Stimulated activated CD4-positive, alpha-beta T cell treated with anti-CD3 and anti-CD28 coated beads, TNF-alpha, amount 100 ng/mL, for 48 hours (primary cell): ENCODE data around the gene VEGFD.

Source experiments
- DNase-seq, 3 donors: peaks; one replicate each; pipeline ENCODE4 v3.0.0-alpha.2; 2020; ENCODE audit warnings: low read depth in 3 of 3

VEGFD gene

DNA sequence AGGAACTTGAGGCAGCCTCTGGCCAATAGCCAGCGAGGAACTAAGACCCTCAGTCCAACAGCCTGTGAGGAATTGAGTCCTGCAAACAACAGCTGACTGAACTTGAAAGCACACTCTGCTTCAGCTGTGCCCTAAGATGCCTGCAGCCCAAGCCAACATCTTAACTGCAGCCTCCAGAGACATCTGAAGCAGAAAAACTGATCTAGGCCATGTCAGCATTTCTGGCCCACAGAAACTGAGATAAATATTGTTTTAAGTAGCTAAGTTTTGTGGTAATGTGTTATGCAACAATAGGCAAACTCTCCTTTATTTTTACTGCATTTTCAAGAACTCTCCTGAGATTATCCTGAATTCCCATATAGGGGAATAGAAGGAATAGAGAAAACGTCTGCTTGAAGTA, 24.5 kb downstream of the VEGFD start:
- DNase-seq = no peak

GRCh38 chrX:15358533-15358932, 25.7 kb downstream of the VEGFD start:
- DNase-seq = no peak

DNA sequence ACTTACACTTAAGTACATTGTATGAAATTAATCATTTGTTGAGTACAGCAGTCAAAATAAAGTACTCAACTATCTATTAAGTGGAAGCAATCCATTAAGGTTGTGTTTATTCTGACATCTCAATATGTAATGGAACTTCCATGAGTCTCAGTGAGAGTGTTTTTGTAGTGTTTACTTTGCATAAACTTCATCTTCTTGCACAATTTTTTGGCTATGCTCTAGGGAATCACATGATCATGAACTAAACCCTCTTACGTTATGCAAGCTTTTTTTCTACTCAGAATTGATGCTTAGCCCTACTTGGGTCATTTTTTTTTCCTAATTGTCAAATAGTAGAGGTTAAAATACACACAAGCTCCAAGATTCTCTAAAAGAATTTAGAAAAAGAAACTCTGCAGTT, 27.8 kb downstream of the VEGFD start:
- DNase-seq = no peak

DNA sequence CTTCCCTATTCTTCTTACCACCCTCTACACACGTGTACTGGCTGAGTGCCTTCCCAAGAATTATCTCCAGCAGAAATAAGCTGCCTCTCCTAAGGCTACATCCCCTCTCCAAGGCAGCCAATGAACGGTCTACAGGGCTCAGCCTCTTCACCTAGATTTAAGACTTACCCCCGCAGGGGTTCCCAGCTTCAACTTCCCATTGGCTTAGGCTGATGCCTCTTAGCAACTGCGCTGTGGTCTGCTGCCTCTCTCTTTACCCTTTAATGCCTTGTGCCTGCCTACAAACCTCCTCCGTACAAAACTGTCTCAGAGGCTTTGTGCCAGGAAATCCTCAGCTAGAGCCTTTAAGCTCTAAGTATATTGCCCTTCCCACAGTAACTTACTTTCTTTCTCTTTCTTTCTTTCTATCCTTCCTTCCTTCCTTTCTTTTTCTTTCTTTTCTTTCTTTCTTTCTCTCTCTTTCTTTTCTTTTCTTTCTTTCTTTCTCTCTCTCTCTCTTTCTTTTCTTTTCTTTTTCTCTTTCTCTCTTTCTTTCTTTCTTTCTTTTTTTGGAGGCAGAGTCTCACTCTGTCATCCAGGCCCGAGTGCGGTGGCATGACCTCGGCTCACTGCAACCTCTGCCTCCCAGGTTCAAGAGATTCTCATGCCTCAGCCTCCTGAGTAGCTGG, 33.8 kb downstream of the VEGFD start:
- no peak for DNase-seq

- no peak for DNase-seq
These were observed 35.2 kb downstream of the VEGFD start for GRCh38 chrX:15349046-15349445.

DNA sequence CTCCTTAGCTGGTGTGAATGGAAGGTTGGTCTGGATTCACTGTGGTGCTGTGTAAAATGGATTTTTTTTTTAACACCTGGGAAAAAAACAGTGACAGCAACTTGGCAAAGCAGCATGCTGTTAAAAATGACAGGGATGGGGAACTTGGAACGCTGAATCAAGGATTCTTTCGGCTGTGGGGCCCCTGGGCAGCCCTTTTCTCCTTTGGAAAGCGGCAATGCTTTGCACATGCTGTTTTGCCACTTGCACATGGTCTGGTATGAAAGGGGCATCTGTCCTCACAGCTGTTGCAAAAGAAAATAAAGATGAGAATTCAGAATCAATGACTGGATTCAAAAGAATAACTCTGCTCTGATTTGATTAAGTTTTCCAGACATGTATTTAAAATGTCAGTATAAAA, 38.2 kb downstream of the VEGFD start:
- no peak for DNase-seq

GRCh38 chrX:15344106-15344505, 40.1 kb downstream of the VEGFD start:
- DNase-seq = no peak

DNA sequence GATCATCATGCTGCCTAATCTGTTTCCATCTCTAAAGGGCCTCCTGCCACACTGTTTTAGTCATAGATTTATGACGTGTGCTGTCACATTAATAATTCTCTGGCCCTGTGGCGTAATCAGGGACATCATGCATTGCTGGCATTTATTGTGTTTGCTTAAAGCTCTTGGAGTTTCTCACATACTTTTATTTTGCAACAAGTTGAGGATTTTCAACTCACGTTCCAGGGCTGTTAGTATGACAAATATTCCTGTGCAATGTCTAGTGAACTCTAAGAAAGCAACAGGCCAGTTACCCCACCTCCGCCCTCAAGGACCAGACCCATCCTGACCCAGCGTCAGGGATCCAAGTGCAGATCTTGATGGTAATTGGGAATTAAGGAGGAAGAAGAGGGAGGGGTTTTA, 41.1 kb downstream of the VEGFD start:
- no peak for DNase-seq

DNA sequence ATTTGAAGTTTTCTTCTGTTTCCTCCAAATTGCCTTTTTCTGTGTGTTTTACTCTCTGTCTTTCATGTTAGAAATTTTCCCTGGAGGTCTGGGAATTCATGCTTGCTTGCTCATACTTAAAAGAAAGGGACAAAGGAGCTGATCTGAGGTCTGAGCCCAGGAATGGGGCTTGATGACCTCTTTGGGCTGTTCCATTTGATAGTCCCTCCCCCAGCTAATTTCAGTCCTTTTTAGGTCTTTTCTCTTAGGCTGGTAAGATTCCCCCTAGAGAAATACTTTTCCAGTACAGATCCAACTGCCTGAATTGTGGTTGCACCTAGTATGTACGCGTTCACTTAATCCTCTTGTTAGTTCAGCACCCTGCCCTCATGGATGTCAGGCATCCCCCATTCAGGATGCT, 43.3 kb downstream of the VEGFD start:
- DNase-seq = no peak

DNA sequence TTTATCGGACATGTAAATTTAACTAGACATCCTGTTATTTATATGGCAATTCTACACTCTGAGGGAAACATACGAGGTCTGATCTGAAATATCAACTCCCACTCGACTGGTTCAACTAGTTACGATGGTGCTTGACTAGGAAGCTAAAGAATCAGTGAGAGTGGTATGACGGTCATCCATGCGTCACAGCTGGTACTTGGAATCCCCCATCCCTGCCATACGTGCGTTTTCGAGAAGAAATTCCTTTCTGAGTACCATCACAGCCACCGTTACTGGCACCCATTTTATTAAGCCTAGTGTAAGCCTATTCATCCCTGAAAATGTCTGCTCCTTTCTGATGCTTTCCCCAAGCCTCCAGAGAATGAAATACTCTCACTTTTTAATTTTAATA, 48.2 kb downstream of the VEGFD start:
- DNase-seq = peak in 1 of 3 donors; percentile 13

GRCh38 chrX:15335135-15336022, 48.8 kb downstream of the VEGFD start, which contains the start of gene PIGA:
Gene PIGA (minus strand): TSS chrX:15335523. CDS start chrX:15331930, 3,593 bp downstream.
- DNase-seq = peak; percentile 72 to 88 (median 74)

DNA sequence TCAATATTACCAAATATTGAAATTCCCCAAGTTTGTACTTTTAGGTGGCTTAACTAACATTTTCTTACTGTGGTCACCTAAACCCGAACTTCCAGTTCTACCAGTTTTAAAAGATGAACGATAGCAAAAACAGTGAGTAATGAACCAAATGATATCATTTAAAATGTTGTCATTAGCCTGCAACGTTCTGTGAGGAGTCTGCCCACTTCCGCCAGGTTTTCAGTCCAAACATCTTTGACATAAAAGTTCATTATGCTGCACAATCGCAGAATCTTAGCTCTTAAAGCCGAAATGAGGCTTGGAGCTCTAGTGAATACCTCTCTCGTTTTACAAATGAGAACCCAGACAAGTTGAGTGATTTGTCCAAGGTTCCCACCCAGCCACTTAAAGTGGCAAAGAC, 49.7 kb downstream of the VEGFD start:
- no peak for DNase-seq

DNA sequence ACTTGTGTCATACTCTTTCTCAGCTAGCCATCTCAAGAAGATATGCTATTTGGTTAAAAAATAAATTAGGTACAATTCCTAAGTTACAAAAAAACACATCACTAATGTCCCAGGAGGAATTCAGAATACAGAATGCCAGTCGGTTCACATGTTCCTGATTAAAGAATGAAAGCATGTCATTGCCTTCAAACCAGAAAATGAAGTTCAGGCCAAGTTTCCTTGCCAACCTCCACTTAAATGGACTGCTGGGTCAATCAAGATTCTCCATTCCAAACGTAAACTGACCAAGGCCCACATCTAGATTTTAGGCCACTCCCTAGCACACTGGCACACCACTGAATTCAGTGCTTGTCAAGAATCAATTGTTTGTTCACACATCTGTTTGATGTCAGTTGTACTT, 55.4 kb downstream of the VEGFD start:
- DNase-seq = no peak

DNA sequence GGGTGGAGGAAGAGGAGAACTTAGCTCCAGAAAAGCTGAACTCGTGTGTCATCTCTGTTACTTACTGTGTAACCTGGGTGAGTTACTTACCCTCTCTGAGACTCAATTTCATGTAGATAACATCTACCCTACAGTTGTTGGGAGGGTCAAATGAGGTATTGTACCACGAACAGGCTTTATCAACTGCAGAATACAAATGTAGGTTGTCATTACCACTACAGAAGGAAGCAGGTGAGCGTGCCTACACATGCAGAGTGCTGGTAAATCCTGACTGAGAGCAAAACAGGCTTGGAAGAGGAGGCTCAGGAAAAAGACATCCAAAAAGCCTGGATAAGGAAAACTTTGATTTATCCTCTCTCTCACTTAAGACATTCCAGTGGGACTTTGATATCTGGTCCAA, 56.1 kb downstream of the VEGFD start:
- DNase-seq = no peak

DNA sequence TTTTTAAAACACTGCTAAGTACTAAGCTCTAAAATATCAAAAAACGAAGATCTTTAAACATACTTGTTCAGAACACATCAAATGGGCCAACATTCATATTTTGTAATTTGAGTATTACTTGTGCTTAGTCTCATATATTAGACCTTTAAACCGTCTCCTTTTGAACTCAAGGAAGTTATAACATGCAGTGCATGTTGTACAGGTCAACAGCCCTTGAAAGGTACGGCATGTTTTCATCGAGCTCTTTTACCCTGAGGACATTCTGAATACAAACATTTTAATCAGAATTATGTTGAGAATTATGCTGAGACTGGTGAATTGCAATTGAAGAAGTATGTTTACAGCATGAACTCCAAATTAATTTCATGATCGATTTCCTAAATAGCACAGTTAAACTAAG, 61.7 kb downstream of the VEGFD start:
- no peak for DNase-seq

DNA sequence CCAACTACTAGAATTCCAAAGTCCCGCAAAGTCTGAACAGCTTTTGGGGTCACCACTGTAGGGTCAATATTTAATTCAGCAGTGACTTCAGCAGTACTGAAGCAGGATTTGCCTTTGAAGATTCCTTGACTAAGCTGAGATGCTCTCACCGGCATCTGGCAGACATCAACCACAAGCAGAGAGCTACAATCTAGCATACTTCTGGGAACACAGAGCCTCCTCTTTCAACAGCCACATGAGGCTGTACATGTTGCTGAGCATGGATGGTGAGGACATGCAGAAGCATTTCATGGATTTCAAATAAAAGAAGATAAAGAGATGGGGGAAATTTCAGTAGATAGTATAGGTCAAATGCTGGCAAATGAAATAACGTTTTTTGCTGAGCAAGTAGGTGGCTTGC, 62.1 kb downstream of the VEGFD start:
- DNase-seq = no peak

DNA sequence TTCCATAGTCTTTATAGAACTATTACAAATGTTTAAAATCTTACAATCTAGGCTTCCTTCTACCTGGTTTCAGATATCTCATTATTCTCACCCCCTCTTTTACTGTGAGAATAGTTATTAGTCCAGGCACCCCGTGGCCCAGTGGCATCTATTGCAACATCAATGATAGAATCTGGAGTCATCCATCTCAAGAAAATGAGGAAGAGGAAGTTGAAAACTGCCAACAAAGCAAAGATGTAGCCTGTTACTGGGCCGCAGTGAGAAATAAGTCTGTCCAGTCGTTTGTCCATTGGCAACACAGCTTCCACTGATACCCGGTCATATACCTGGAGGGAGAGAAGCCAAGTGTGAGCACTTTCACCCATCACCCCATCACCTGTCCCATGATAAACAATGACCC, 62.8 kb downstream of the VEGFD start:
- DNase-seq = no peak

DNA sequence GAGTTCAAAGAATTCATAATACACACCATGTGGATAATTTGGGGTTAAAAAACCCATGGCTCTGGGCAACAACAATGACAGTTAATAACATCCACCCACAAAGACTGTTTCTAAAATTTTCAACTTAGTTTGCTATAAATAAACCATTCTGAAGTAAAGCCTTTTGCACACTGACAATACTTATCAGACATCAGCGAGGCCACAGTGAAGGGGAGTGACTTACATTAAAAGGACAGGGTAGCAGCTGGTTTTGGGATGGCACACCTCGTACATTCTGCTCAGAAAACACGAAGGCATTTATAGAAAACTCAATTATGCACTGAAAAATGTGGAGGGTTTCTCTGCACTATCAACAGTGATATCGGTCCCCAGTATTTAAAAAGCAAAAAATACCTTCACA, 63.9 kb downstream of the VEGFD start:
- no peak for DNase-seq

DNA sequence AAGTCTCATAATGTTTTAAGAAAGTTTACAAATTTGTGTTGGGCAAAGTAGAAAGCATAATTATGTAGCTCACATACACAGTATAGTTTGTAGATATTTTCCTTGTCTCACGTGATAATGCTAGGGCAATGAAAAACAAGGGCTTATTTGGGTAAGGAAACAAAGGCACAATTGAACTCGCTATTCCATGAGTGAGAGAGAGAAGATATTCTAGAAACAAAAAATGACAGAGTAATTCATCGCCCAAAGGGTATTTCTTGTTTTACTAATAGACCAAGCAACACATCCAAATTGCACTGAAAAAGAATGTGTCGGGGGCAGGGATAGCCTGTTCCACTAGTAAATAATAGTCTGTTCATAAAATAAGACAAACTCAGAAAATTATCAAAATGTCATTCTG, 65.1 kb downstream of the VEGFD start:
- no peak for DNase-seq

GRCh38 chrX:15315509-15315908, 68.7 kb downstream of the VEGFD start, which contains the start of gene ASB11:
Gene ASB11 (minus strand): TSS chrX:15315640. CDS start chrX:15315605, 35 bp downstream.
- DNase-seq = no peak

DNA sequence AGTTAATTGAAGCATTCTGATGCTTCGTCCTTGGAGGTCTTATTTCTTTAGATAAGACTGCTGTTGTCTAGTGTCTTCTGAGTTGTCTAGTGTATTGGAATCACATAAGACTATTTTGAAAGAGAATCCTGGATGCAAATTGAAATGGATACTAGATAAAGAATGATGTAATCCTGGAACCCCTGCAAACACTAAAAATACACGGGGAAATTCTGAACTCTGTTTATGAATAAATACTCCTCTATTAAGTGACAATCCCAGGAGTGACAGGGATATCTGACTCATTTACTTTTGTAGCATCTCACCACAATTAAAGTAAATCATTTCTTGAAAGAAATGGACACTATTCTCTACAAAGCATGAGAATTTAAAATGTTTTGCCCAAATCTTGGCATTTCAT, 69.7 kb downstream of the VEGFD start:
- DNase-seq = no peak

DNA sequence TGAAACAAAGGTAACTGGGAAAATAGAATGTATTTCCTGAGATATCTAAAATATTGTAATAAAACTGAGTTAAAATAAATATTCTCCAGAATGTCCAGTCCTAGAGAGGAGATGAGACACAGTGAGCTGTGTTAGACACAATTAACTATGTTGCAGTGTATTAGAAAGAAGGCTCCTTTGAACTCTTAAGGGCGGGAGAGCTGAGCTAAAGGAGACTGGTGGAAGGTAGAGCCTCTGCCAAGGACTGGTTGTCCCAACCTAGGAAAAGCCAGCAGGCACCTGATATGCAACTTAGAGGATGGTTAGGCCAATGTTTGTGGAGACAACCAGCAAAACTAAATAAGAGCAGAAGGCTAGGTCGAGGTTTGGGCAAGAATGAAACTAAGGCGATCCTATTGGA, 73.1 kb downstream of the VEGFD start:
- DNase-seq = no peak

GRCh38 chrX:15310117-15310516, 74.1 kb downstream of the VEGFD start:
- no peak for DNase-seq
